GM18498 (cell line): ENCODE data around the gene LOXHD1.

Experiments
- ATAC-seq: cut with Tn5 transposase; IDR thresholded peaks from one replicate; pipeline ENCODE4 v1.9.1; 2021; ENCODE audit warnings: mild to moderate bottlenecking, moderate library complexity; ENCODE audit not compliant: unreplicated experiment

The LOXHD1 gene

GRCh38 chr18:46627136-46627535 lies 29.9 kb downstream of the LOXHD1 start:
- no peak for ATAC-seq

- ATAC-seq = no peak
Measured at GRCh38 chr18:46625069-46625468, 32.0 kb downstream of the LOXHD1 start.

- ATAC-seq = no peak
Measured at GRCh38 chr18:46624127-46624526, 32.9 kb downstream of the LOXHD1 start.

DNA sequence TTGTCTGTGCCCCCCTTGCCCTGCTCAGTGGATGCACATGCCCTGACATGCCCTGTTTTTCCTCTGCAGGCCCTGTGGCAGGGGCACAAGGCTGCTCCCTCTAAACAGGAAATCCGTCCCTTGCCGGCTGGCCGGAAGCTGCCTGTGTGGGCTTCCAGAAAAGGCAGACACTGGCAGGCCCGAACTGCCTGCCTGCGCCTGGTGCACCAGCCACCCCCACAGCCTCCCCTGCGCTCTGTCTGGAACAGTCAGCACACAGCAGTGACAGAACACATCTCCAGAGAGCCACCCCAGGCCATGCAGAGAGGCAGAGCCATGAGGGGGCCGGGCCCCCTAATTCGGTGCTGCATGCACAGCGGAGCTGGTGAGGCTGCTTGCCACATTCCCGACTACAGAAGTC lies 33.5 kb downstream of the LOXHD1 start:
- no peak for ATAC-seq

GRCh38 chr18:46622999-46623398 lies 34.0 kb downstream of the LOXHD1 start:
- no peak for ATAC-seq

GRCh38 chr18:46622451-46622850 lies 34.6 kb downstream of the LOXHD1 start:
- no peak for ATAC-seq

DNA sequence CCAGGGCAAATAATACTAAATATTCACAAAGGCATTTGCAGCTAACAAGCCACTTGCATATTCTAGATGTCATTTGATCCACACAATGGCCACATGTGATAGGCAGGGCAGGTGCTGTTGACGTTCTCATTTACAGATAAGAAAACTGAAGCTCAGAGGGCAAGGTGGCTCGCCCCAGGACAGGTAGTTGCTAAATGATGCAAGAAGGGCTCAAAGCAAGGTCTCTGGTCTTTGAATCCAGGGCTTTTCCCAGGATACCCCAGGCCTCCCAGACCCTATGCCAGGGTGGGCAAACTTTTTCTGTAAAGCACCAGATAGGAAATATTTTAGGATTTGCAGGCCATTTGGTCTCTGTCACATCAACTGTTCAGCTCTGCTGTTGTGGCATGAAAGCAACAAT lies 35.1 kb downstream of the LOXHD1 start:
- no peak for ATAC-seq

DNA sequence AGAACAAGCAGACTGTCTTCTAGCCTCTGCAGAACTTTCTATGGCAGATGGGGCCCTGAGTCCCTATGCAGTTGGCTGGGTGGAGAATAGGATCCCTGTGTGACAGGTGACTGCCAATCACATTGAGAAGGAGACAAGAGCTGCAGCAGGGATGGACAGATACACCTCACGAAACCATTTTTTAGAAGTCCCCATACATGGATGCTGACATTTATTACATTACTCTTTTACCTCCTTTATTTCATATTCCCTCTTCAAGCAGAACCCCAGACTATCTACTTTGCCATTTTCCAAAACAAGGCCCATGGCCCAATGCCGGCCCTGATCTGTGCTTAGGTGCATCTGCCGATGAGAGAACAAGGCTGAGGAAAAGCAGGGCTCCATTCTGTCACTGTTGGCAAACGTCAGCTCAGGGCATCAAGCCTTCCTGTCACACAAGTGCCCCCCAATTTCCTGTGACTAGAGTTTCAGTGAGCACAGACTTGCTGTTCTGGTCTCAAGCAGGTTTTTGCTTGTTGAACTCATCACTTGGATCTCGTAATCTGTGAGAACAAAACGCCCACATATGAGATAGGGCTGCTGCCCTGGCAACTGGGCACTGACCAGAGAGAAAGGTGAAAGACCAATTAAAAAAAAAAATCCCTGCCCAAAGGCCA lies 35.8 kb downstream of the LOXHD1 start:
- ATAC-seq = no peak

GRCh38 chr18:46619559-46619958 lies 37.5 kb downstream of the LOXHD1 start:
- no peak for ATAC-seq

DNA sequence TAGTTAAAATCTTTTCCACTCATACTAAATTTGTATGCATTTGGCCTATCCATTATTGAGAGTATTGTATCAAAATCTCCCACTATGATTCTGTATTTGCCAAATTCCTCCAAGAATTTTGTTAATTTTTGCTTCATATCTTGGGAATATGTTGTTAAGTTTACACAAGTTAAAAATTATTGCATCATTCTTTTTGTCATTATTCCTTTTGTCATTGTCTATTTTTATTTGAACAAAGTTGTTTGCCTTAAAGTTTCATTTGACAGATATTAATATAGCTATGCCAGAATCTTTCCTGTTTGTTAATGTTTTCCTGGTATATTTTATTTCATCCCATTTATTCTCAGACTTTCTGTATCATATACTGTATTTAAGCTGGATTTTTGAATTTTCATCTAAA lies 41.3 kb downstream of the LOXHD1 start:
- no peak for ATAC-seq

DNA sequence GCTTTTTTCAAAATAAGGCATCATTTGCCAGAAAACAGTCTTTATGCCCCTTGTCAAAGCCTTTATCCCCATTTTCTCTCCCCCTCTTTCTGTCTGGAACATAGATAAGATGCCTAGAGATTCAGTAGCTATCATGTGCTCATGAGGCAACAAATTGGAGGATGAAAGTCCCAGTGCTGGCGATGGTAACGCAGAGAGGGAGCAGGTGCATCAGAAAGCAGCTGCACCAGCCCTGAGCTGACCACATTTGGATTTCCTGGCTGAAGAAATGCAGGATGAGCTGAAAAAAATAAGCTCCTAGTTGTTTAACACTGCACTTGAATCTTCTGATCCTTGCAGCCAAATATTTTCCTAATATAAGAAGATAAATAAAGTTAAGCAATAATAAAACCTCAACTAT lies 48.0 kb downstream of the LOXHD1 start:
- no peak for ATAC-seq

DNA sequence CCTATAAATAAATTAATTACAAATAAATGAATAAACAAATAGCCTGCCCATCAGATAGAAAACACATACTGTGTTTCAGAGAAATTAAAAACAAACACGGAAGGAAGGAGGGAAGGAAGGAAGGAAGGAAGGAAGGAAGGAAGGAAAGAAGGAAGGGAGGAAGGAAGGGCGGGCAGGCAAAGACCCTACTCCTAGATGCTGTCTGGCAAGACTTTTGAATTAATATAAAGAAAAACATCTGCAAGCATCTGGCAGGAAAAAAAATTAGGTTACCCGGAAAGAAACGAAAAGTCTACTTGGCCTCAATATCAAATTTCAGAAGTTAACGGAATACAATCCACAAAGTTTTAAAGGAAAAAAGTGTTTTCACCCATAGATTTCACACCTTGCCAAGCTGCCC lies 49.1 kb downstream of the LOXHD1 start:
- ATAC-seq = no peak

DNA sequence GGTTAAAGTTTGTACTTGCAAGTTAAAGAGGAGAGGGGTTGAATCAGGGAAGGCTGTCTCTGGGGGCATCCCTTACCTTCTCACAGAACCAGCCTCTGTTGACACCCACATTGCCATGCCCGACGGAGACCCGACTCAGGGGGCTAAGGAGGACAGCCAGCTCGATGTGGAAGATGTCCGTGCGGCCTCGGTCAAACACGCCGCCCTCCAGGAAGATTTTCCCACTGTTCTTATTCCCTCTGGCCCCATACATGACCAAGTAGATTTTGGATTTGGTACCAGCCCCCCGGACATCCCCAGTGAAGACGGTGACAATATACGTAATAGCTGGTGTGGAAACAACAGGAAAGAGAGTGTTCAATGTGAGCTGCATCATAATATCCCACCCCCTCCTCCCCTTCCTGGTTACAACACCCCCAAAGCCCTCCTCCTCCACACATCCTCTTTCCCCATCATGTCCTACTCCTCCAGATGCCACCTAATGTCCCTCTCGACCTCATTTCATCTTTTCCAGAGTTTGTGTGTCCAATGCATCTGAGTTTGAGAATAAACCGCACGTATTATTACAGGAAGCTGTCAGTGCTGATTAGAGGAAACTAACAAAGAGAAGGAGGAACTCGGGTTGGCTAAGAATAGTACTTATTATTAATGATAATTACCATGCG lies 55.7 kb downstream of the LOXHD1 start:
- ATAC-seq = no peak

- ATAC-seq = peak; percentile 48
Measured at GRCh38 chr18:46596119-46596518, 60.9 kb downstream of the LOXHD1 start.

- no peak for ATAC-seq
Measured at GRCh38 chr18:46591783-46592391, 65.1 kb downstream of the LOXHD1 start.

DNA sequence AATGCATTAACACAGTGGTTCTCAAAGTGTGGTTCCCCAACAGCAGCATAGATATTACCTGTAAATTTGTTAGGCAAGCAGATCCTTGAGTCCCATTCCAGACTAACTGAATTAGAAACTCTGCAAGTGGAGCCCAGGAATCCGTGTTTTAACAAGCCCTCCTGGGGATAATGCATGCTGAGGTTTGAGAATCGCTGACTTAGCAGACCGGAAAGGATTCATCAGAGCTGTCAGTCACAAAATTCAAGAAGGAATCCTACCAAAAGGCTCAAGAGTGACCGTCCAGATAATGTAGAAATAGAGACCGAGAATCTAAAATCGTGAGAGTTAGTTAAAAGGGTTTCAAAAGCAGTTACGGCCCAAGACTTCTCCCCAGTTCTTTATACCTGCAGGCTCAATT lies 66.9 kb downstream of the LOXHD1 start:
- ATAC-seq = no peak

DNA sequence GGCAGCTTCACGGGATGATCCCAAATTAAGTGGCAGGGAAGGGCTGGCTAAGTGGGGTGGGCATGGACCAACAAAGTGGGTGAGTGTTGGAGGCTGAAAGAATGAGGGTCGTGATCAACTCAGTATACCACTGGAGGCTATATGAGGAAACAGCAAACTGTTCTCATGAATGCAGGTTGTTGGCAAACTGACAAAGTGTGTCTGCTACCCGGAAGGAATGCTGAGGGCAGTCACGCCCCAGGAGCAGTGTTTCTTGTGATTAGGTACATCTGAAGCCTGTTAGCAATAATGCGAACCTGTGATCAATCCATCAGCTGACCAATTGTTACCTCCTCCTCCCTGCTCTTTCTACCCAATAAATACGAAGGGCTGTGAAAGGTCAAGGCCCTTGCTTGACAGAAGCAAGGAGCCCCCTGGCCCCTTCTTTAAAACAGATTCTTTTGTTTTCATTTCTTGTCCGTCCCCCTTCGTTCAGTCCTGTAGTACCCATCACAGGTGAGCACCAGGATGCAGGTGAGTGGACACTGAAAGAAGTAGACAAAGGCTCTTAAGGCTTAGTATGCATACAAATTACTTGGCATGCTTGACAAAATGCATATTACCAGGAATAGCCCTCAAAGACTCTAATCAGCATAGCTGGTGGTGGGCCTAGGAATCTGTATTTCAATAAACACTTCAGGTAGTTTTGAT lies 67.9 kb downstream of the LOXHD1 start:
- ATAC-seq = no peak

DNA sequence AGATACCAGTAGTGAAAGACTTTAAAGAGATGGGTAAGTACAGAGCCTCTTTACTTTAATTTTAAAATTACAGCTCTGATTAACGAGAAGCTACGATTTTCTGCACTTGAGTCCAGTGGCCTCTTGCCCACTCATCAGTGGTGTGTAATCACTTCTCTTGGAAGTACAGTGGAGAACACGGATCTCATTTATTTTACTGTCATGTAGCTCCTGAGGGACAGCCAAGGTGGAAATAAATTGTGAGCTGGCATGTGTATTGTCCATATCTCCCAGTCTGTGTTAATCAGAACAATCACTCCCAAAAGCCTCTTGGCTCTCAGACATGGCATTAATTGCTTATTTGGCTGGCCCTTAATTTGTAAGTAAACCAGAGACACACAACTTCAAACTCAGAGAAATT lies 69.4 kb downstream of the LOXHD1 start:
- no peak for ATAC-seq

DNA sequence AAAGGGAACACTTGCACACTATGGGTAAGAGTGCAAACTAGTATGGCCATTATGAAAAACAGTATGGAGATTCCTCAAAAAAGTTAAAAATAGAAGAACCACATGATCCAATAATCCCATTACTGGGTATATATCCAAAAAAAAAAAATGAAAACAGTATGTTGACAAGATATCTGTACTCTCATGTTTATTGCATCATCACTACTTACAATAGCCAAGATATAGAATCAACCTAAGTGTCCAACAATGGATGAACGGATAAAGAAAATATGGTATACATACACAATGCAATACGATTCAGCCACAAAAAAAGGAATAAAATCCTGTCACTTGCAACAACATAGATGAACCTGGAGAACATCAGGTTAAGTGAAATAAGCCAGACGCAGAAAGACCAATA lies 73.3 kb downstream of the LOXHD1 start:
- ATAC-seq = no peak

- ATAC-seq = no peak
Measured at GRCh38 chr18:46581648-46582047, 75.4 kb downstream of the LOXHD1 start.

DNA sequence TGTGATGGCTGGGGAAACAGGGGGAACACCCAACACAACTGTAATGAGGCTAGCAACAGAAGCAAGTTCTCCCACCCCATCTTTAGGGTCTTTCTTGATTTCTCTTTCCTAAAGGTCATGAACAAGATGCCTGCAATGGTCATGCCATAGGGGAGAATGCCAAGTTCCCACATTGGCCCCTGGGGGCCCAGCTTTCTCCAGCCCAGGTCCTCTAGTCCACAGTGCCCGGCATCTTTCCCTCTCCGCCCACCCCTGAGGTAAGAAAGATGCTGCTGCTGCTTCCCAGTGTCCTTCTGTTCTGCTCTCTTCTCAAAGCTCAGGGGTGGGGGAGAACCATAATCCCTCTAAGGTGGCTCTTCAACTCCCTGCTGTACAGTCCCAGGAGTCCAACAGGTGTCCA lies 78.0 kb downstream of the LOXHD1 start:
- ATAC-seq = no peak

GRCh38 chr18:46577546-46577945 lies 79.5 kb downstream of the LOXHD1 start:
- ATAC-seq = no peak
